B cell (primary cell): Measurements from ENCODE around the gene RABL6. TPM values are rescaled to one million over a fixed set of nuclear protein-coding genes. Genes with fewer than 3 reads are reported as not detected.

Source experiments
- ATAC-seq: fragments of 200-7000 bp; cut with Tn5 transposase; one replicate; pipeline ENCODE4 v1.10.0; 2021; ENCODE audit warnings: low read depth, mild to moderate bottlenecking, moderate number of reproducible peaks, moderate library complexity
- CTCF ChIA-PET: fragments of 350-600 bp; sonication (Branson Sonifier 250); formaldehyde crosslinking; loops from one replicate; lab custom pipeline; 2021; ENCODE audit warnings: antibody characterized with exemption, inconsistent platforms; lab: Charles Lee
- POLR2A ChIA-PET: fragments of 350-600 bp; sonication (Branson Sonifier 250); formaldehyde crosslinking; loops from one replicate; lab custom pipeline; 2021; ENCODE audit warnings: antibody characterized with exemption; lab: Charles Lee
- DNase-seq: peaks from one replicate; pipeline ENCODE4 v3.0.0; 2013
- H2AFZ ChIP-seq: 2 replicates; pipeline ENCODE4 v1.6.1; 2012; ENCODE audit warnings: mild to moderate bottlenecking, low read depth, low read length; ENCODE audit not compliant: insufficient read depth, poor library complexity, severe bottlenecking
- H3K27ac ChIP-seq, 2 donors: 1 replicate in 1 of 2; 2 replicates in 1 of 2; pipeline ENCODE4 v1.5.1; 2012 to 2013; ENCODE audit warnings: low read length in 2 of 2, mild to moderate bottlenecking in 2 of 2, moderate library complexity in 1 of 2
- H3K27me3 ChIP-seq, 4 experiments: fragments of 200-600 bp in 1 of 4; sonication (generic) in 1 of 4; replicated peaks in 1 of 4; 1 replicate in 2 of 4; 2 replicates in 2 of 4; pipeline versions ENCODE4 v1.6.1 to v1.7.0; 2013 to 2016; ENCODE audit warnings: low read length in 3 of 4, mild to moderate bottlenecking in 2 of 4, mixed read lengths in 1 of 4, moderate library complexity in 1 of 4; ENCODE audit not compliant: insufficient read depth in 4 of 4, control insufficient read depth in 3 of 4; ENCODE audit errors: control extremely low read depth in 1 of 4
- H3K36me3 ChIP-seq, 2 experiments: replicated peaks in 1 of 2; 1 replicate in 1 of 2; 2 replicates in 1 of 2; pipeline versions ENCODE4 v1.6.1 to v1.7.1; 2013; ENCODE audit warnings: low read length in 1 of 2; ENCODE audit not compliant: insufficient read depth in 2 of 2, control insufficient read depth in 1 of 2; ENCODE audit errors: control extremely low read depth in 1 of 2, extremely low read depth in 1 of 2
- H3K4me1 ChIP-seq, 2 donors: fragments of 200-600 bp in 1 of 2; sonication (generic) in 1 of 2; 1 replicate in 1 of 2; 2 replicates in 1 of 2; pipeline versions ENCODE4 v1.5.1 to v1.6.1; 2013 to 2017; ENCODE audit warnings: low read length in 2 of 2; ENCODE audit not compliant: control insufficient read depth in 2 of 2, insufficient read depth in 2 of 2
- H3K4me2 ChIP-seq: replicated peaks from 2 replicates; pipeline ENCODE3; 2012; ENCODE audit warnings: mild to moderate bottlenecking, low read depth, low read length; ENCODE audit not compliant: poor library complexity, severe bottlenecking
- H3K4me3 ChIP-seq, 5 experiments: fragments of 200-600 bp in 1 of 5; sonication (generic) in 1 of 5; 1 replicate in 3 of 5; 2 replicates in 2 of 5; pipeline versions ENCODE4 v1.5.1 to v1.7.0; 2011 to 2016; ENCODE audit warnings: low read length in 4 of 5, mild to moderate bottlenecking in 4 of 5, low read depth in 2 of 5, control low read depth in 1 of 5, moderate library complexity in 1 of 5; ENCODE audit not compliant: insufficient read depth in 1 of 5; ENCODE audit errors: control extremely low read depth in 1 of 5, extremely low read depth in 1 of 5
- H3K79me2 ChIP-seq: fragments of 200-600 bp; sonication (generic); one replicate; pipeline ENCODE4 v1.6.0; 2016; ENCODE audit warnings: low read length; ENCODE audit not compliant: control insufficient read depth, insufficient read depth
- H3K9ac ChIP-seq: fragments of 200-600 bp; sonication (generic); 2 replicates; pipeline ENCODE4 v1.6.1; 2017; ENCODE audit warnings: mild to moderate bottlenecking, low read length, moderate library complexity
- H3K9me3 ChIP-seq, 3 donors: one replicate each; pipeline versions ENCODE4 v1.6.1 to v1.7.1; 2013; ENCODE audit warnings: low read length in 2 of 3; ENCODE audit not compliant: control insufficient read depth in 2 of 3, insufficient read depth in 1 of 3; ENCODE audit errors: control extremely low read depth in 1 of 3
- H4K20me1 ChIP-seq: 2 replicates; pipeline ENCODE4 v1.6.0; 2012; ENCODE audit warnings: mild to moderate bottlenecking, low read length; ENCODE audit not compliant: insufficient read depth, control insufficient read depth, poor library complexity, severe bottlenecking
- H3K27ac Mint-ChIP-seq: one replicate; pipeline ENCODE4 v1.8.0; 2021; ENCODE audit warnings: mixed read lengths
- H3K27me3 Mint-ChIP-seq: one replicate; pipeline ENCODE4 v1.8.0; 2021; ENCODE audit warnings: mixed read lengths
- H3K4me1 Mint-ChIP-seq: one replicate; pipeline ENCODE4 v1.8.0; 2021; ENCODE audit warnings: mixed read lengths
- H3K4me3 Mint-ChIP-seq: one replicate; pipeline ENCODE4 v1.8.0; 2021; ENCODE audit warnings: mixed read lengths
- H3K9me3 Mint-ChIP-seq: one replicate; pipeline ENCODE4 v1.8.0; 2022; ENCODE audit warnings: mixed read lengths; ENCODE audit not compliant: insufficient read depth
- EZH2 ChIP-seq: IDR thresholded peaks from 2 replicates; pipeline ENCODE4 v1.6.1; 2012; ENCODE audit warnings: borderline replicate concordance, low read depth, mild to moderate bottlenecking, moderate library complexity, low read length; ENCODE audit not compliant: insufficient read depth, poor library complexity, severe bottlenecking
- WGBS: methylation state at CpG from one replicate; pipeline ENCODE4 v1.1.5; 2013; ENCODE audit warnings: missing lambda C conversion rate; ENCODE audit not compliant: insufficient coverage; 5-methylcytosine and 5-hydroxymethylcytosine counted together
- intact Hi-C: fragments of 100-400 bp; cut with micrococcal nuclease; formaldehyde crosslinking; loops from one replicate; pipeline ENCODE4 v1.10.0; 2022
- polyA plus RNA-seq: library from polyadenylated mRNA; depleted of rRNA; stranded (reverse); fragments of >200 nt; gene quantifications from 2 replicates; pipeline ENCODE4 v1.2.3, GENCODE V29; 2012
- total RNA-seq, 2 donors: library from RNA; stranded (reverse); fragments of 120-200 nt in 1 of 2; gene quantifications; 1 replicate in 1 of 2; 2 replicates in 1 of 2; pipeline versions ENCODE4 v1.2.3 to v1.2.4, GENCODE V29; 2013 to 2022
- TF ChIP-seq, protein P1 (sequence below): fragments of 200-600 bp; IDR thresholded peaks from one replicate; pipeline ENCODE4 v1.8.0; 2022; ENCODE audit warnings: antibody characterized with exemption, mild to moderate bottlenecking

The RABL6 gene
- total and polyA plus RNA-seq, 2 donors (not counting 1 experiment from before 2014, with no cell fraction given): 33.6 to 70.5 TPM

DNA sequence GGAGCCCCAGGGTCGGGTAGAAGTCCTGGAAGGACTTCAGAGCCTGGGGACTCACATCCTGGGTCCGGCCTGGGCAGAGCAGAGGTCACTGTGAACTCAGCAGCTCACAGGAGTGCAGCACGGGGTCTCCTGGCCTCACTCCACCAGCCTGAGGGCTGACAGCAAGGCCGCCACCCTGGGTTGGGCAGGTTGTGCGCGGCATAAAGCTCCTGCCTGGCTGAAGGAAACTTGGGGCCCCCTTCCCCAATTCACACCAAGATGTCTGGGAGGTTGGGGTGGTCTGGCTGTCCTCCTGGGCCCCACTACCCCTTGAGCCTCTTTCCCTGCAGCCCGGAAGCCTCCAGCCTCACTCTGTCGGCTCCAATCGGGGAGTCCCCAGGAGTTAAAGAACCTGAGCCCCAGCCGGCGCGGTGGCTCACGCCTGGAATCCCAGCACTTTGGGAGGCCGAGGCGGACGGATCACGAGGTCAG is 45.5 kb upstream of the RABL6 start:
- ATAC-seq (no peak), DNase-seq (no peak)
- Histone ChIP-seq H2AFZ (no peak overlapping the region), H3K4me1 (peaks cover 48 to 83% of the 10 kb centered on the region in 2 donors), H3K4me3 (no peak overlapping the region), H3K27me3 (peaks cover 0 to 3% (median 0%) of the 10 kb centered on the region in 4 experiments), H4K20me1 (no peaks in the 10 kb centered on the region), H3K27ac (no peak overlapping the region), H3K4me2 (no peak overlapping the region), H3K9me3 (peaks cover 0 to 11% (median 0%) of the 10 kb centered on the region in 3 donors), H3K9ac (no peak overlapping the region), H3K36me3 (no peaks in the 10 kb centered on the region), H3K79me2 (peaks cover 3% of the 10 kb centered on the region)
- TF ChIP-seq, protein P1, sequence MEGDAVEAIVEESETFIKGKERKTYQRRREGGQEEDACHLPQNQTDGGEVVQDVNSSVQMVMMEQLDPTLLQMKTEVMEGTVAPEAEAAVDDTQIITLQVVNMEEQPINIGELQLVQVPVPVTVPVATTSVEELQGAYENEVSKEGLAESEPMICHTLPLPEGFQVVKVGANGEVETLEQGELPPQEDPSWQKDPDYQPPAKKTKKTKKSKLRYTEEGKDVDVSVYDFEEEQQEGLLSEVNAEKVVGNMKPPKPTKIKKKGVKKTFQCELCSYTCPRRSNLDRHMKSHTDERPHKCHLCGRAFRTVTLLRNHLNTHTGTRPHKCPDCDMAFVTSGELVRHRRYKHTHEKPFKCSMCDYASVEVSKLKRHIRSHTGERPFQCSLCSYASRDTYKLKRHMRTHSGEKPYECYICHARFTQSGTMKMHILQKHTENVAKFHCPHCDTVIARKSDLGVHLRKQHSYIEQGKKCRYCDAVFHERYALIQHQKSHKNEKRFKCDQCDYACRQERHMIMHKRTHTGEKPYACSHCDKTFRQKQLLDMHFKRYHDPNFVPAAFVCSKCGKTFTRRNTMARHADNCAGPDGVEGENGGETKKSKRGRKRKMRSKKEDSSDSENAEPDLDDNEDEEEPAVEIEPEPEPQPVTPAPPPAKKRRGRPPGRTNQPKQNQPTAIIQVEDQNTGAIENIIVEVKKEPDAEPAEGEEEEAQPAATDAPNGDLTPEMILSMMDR: no peak
- no peak for TF ChIP-seq EZH2
- WGBS: 79% methylated on average over 6 of the region's 17 CpGs
- Mint-ChIP-seq H3K27ac (no peak overlapping the region), H3K4me1 (peaks cover 54% of the 10 kb centered on the region), H3K27me3 (no peaks in the 10 kb centered on the region), H3K9me3 (no peaks in the 10 kb centered on the region), H3K4me3 (no peak overlapping the region)
- intact Hi-C loops: no loop called here
- ChIA-PET POLR2A (interaction anchor here (0.7 to 0.8 kb wide), 3 partner anchors 21 to 367 kb away, joined by 3 to 5 read pairs (median 3); no protein-coding TSS in a partner anchor), CTCF (no interaction called here)

DNA sequence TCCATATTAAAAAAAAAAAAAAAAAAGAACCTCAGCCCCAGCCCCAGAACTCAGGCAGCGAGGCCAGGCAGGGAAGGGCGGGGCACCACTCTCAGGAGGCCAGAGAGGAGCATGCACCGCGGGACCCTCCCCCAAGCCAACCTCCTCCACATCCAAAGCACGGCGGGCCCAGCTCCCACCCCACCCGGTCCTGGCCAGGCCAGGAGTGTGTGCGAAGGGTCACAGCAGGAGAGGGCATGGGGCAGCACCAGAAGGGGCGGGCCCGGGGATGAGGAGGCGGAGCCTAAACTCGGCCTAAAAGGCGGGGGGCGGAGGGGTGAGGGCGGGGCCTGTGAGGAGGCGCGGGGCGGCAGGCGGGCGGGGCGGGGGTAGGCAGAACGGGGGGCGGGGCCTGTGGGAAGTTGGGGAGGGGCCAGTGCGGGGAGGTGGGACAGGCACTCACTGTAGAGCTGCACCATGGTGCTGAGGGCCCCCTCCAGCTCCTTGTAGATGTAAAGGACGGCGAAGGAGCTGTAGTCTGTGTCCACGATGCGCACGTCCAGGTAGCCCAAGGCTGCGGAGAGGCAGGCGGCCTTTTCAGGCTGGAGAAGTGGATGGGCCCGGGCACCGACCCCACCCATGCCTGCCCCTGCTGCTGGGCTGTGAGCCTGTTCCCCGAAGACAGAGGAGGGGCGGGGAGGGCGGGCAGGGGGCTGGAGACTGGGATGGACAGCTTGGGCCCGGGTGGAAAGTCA is 44.7 kb upstream of the RABL6 start:
- peak overlapping the region; percentile 25 for H3K4me2 ChIP-seq
- intact Hi-C loops: no loop called here
- DNase-seq: peak; percentile 66
- H2AFZ ChIP-seq: no peak overlapping the region
- Mint-ChIP-seq H3K4me1 (peaks cover 55% of the 10 kb centered on the region), H3K4me3 (no peak overlapping the region), H3K27me3 (no peaks in the 10 kb centered on the region), H3K9me3 (no peaks in the 10 kb centered on the region), H3K27ac (no peak overlapping the region)
- 30% methylated on average over 20 of the region's 37 CpGs for WGBS
- peaks cover 46 to 83% of the 10 kb centered on the region in 2 donors for H3K4me1 ChIP-seq
- no peaks in the 10 kb centered on the region for H4K20me1 ChIP-seq
- no peak overlapping the region for H3K9ac ChIP-seq
- ChIA-PET POLR2A (interaction anchor here (0.6 to 1.5 kb wide), 7 partner anchors 11 to 366 kb away, joined by 3 to 5 read pairs (median 3); no protein-coding TSS in a partner anchor), CTCF (interaction anchor here (1.3 kb wide), 1 partner anchor 272 kb away, joined by 6 read pairs; no protein-coding TSS in a partner anchor)
- peaks cover 3% of the 10 kb centered on the region for H3K79me2 ChIP-seq
- TF ChIP-seq, protein P1: no peak
- no peak for TF ChIP-seq EZH2
- H3K9me3 ChIP-seq: peaks cover 0 to 3% (median 0%) of the 10 kb centered on the region in 3 donors
- no peak overlapping the region for H3K27ac ChIP-seq
- H3K36me3 ChIP-seq: no peaks in the 10 kb centered on the region
- no peak overlapping the region for H3K4me3 ChIP-seq
- peak; percentile 6 for ATAC-seq
- H3K27me3 ChIP-seq: peaks cover 0 to 3% (median 2%) of the 10 kb centered on the region in 4 experiments
